ENCODE measurements around the gene TMEM164.

DNA sequence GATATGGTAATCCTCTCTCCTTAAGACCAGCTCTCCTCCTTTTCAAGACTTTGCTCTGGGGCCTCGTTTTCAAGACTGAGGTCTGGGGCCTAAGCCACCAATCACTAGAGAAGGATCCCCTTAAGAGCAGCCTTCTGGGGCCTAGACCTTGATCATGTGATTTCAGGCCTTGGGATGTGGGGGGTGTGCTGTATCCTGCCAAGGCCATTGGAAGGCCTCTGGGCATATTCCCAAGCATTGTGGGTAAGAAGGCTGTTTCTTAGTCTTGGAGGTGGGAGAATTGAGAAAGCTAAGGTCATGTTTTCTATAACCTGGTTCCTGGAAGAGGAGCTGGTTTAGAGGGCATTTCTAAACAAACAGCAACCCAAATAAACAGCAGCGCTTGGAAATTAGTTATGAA lies 12.1 kb downstream of the TMEM164 start:
- TF ChIP-seq TARDBP (IDR thresholded peaks at IDR 0.05) (no peak), BHLHE40 (IDR thresholded peaks at IDR 0.05; ENCODE audit: borderline replicate concordance) (no peak), ARNT (IDR thresholded peaks at IDR 0.05) (no peak), SP1 (IDR thresholded peaks at IDR 0.05) (no peak), FOXA1 (IDR thresholded peaks at IDR 0.05) (no peak), ZNF384 (IDR thresholded peaks at IDR 0.05) (no peak), SUZ12 (IDR thresholded peaks at IDR 0.05) (no peak), ELF4 (IDR thresholded peaks at IDR 0.05) (no peak), FOXK2 (IDR thresholded peaks at IDR 0.05) (no peak), CTBP1 (IDR thresholded peaks at IDR 0.05; ENCODE audit: borderline replicate concordance) (no peak)
- TF ChIP-seq, protein P1, sequence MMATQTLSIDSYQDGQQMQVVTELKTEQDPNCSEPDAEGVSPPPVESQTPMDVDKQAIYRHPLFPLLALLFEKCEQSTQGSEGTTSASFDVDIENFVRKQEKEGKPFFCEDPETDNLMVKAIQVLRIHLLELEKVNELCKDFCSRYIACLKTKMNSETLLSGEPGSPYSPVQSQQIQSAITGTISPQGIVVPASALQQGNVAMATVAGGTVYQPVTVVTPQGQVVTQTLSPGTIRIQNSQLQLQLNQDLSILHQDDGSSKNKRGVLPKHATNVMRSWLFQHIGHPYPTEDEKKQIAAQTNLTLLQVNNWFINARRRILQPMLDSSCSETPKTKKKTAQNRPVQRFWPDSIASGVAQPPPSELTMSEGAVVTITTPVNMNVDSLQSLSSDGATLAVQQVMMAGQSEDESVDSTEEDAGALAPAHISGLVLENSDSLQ (IDR thresholded peaks at IDR 0.05) = no peak

All from HEK293T (cell line).